HepG2 (cell line): Measurements from ENCODE around the gene TENT5A. TPM values are rescaled to one million over a fixed set of nuclear protein-coding genes. Genes with fewer than 3 reads are reported as not detected.

Source experiments
- CREB1 ChIP-seq, 2 experiments: fragments of 450-650 bp in 1 of 2; IDR thresholded peaks; 2 replicates each; pipeline ENCODE4 v1.6.1; 2016 to 2017; ENCODE audit warnings: control low read depth in 1 of 2, mild to moderate bottlenecking in 1 of 2, missing compliant biosample characterization in 1 of 2, missing genetic modification characterization in 1 of 2
- DNMT1 ChIP-seq: sonication (generic); formaldehyde crosslinking; IDR thresholded peaks from 2 replicates; pipeline ENCODE4 v1.5.1; 2020; ENCODE audit warnings: mild to moderate bottlenecking, missing genetic modification reagents
- FLYWCH1 ChIP-seq: sonication (generic); formaldehyde crosslinking; IDR thresholded peaks from 2 replicates; pipeline ENCODE4 v1.8.1; 2023; ENCODE audit warnings: mild to moderate bottlenecking, missing genetic modification reagents
- KAT7 ChIP-seq: IDR thresholded peaks from 2 replicates; pipeline ENCODE4 v1.6.1; 2018; ENCODE audit warnings: borderline replicate concordance, missing compliant biosample characterization
- MXD4 ChIP-seq: IDR thresholded peaks from 2 replicates; pipeline ENCODE4 v1.6.1; 2016; ENCODE audit warnings: mild to moderate bottlenecking, missing biosample characterization, missing genetic modification reagents
- NKX3-1 ChIP-seq: sonication (generic); formaldehyde crosslinking; IDR thresholded peaks from 2 replicates; pipeline ENCODE4 v1.5.0; 2020; ENCODE audit warnings: missing genetic modification reagents
- ZNF24 ChIP-seq: fragments of 450-650 bp; IDR thresholded peaks from 2 replicates; pipeline ENCODE4 v1.6.1; 2017; ENCODE audit warnings: antibody characterized with exemption, mild to moderate bottlenecking
- ZNF543 ChIP-seq: sonication (generic); formaldehyde crosslinking; IDR thresholded peaks from 2 replicates; pipeline ENCODE4 v1.4.0; 2020; ENCODE audit warnings: mild to moderate bottlenecking, missing genetic modification reagents
- ZNF619 ChIP-seq: sonication (generic); formaldehyde crosslinking; IDR thresholded peaks from 2 replicates; pipeline ENCODE4 v1.4.0; 2020; ENCODE audit warnings: mild to moderate bottlenecking, missing genetic modification reagents
- ZNF83 ChIP-seq: sonication (generic); formaldehyde crosslinking; IDR thresholded peaks from 2 replicates; pipeline ENCODE4 v1.4.0; 2020; ENCODE audit warnings: missing genetic modification reagents, mild to moderate bottlenecking, borderline replicate concordance
- polyA plus RNA-seq, 8 experiments: library from polyadenylated mRNA; depleted of rRNA in 3 of 8; stranded (reverse) in 7 of 8; unstranded in 1 of 8; fragments of >200 nt; fragmentation: Illumina TruSeq in 4 of 8; extraction: Trizol in 4 of 8; gene quantifications; 2 replicates each; pipeline versions ENCODE4 v1.2.1 to v1.2.3, GENCODE V29; 2011 to 2016; ENCODE audit warnings: low read depth in 4 of 8, missing spikeins in 1 of 8, mixed read lengths in 1 of 8; ENCODE audit not compliant: insufficient read depth in 1 of 8
- total RNA-seq, 5 experiments: library from RNA; depleted of rRNA; stranded (reverse); fragments of >200 nt; fragmentation: Illumina TruSeq; extraction: Trizol; gene quantifications; 2 replicates each; pipeline ENCODE4 v1.2.3, GENCODE V29; 2016; ENCODE audit warnings: low read depth in 1 of 5
- TF ChIP-seq, protein P1 (sequence below): sonication (generic); formaldehyde crosslinking; IDR thresholded peaks from 2 replicates; pipeline ENCODE4 v1.8.1; 2023; ENCODE audit warnings: mild to moderate bottlenecking, missing genetic modification reagents
- TF ChIP-seq, protein P2 (sequence below): sonication (generic); formaldehyde crosslinking; IDR thresholded peaks from 2 replicates; pipeline ENCODE4 v1.4.0; 2020; ENCODE audit warnings: missing genetic modification reagents, borderline replicate concordance
- TF ChIP-seq, protein P3 (sequence below): sonication (generic); formaldehyde crosslinking; IDR thresholded peaks from 2 replicates; pipeline ENCODE4 v1.5.1; 2020; ENCODE audit warnings: mild to moderate bottlenecking, missing genetic modification reagents, moderate library complexity
- TF ChIP-seq, protein P4 (sequence below): sonication (generic); formaldehyde crosslinking; IDR thresholded peaks from 2 replicates; pipeline ENCODE4 v1.5.0; 2020; ENCODE audit warnings: mild to moderate bottlenecking, missing genetic modification reagents, moderate library complexity
- TF ChIP-seq, protein P5 (sequence below): sonication (generic); formaldehyde crosslinking; IDR thresholded peaks from 2 replicates; pipeline ENCODE4 v1.8.0; 2022; ENCODE audit warnings: missing genetic modification reagents, low read depth, mild to moderate bottlenecking, borderline replicate concordance

TENT5A gene
- total and polyA plus RNA-seq, 2 of the 13 experiments (the other 11 are each of a cell fraction or from before 2014, with no cell fraction given) = 8.0 to 13.8 TPM

DNA sequence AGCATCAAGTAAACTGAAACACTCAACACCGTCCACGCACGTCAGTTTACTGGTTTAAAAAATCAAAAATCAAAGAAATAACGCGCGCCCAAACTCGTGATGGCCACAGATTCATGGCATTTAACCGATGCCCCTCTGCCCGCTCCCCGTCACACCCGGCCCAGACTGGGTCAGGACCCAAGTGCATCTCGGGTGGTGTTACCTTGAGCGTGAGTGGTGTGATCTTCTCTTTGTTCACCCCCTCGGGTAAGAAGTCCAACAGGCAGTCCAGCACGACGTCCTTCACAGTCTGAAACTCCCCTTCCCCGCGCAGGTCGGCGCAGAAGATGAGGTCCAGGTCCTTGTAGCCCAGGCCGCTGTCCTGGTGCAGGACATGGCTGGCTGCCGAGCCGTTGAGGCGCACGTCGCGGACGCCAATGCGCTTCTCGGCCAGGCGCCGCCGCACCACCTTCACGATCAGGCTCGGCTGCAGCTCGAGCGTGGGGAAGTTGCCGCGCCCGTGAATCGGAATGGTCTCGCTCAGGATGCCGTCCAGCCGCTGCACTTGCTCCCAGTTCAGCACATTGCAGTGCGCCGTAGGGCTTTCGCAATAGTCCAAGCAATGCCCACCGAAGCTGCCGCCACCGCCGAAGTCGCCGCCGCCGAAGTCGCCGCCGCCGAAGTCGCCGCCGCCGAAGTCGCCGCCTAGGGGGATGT lies 945 bp downstream of the TENT5A start (continued):
- TF ChIP-seq, protein P1, sequence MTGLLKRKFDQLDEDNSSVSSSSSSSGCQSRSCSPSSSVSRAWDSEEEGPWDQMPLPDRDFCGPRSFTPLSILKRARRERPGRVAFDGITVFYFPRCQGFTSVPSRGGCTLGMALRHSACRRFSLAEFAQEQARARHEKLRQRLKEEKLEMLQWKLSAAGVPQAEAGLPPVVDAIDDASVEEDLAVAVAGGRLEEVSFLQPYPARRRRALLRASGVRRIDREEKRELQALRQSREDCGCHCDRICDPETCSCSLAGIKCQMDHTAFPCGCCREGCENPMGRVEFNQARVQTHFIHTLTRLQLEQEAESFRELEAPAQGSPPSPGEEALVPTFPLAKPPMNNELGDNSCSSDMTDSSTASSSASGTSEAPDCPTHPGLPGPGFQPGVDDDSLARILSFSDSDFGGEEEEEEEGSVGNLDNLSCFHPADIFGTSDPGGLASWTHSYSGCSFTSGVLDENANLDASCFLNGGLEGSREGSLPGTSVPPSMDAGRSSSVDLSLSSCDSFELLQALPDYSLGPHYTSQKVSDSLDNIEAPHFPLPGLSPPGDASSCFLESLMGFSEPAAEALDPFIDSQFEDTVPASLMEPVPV (CRISPR knock-in tag) = no peak
- TF ChIP-seq, protein P2, sequence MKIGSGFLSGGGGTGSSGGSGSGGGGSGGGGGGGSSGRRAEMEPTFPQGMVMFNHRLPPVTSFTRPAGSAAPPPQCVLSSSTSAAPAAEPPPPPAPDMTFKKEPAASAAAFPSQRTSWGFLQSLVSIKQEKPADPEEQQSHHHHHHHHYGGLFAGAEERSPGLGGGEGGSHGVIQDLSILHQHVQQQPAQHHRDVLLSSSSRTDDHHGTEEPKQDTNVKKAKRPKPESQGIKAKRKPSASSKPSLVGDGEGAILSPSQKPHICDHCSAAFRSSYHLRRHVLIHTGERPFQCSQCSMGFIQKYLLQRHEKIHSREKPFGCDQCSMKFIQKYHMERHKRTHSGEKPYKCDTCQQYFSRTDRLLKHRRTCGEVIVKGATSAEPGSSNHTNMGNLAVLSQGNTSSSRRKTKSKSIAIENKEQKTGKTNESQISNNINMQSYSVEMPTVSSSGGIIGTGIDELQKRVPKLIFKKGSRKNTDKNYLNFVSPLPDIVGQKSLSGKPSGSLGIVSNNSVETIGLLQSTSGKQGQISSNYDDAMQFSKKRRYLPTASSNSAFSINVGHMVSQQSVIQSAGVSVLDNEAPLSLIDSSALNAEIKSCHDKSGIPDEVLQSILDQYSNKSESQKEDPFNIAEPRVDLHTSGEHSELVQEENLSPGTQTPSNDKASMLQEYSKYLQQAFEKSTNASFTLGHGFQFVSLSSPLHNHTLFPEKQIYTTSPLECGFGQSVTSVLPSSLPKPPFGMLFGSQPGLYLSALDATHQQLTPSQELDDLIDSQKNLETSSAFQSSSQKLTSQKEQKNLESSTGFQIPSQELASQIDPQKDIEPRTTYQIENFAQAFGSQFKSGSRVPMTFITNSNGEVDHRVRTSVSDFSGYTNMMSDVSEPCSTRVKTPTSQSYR = no peak
- TF ChIP-seq MXD4 (CRISPR knock-in tag) (peak; percentile 51; the same call in 1 of the 2 replicates), ZNF619 (no peak), NKX3-1 (CRISPR knock-in tag) (no peak), FLYWCH1 (CRISPR knock-in tag) (no peak), KAT7 (CRISPR knock-in tag) (peak; percentile 91; the same call in 1 of the 2 replicates), ZNF83 (CRISPR knock-in tag) (no peak), DNMT1 (peak; percentile 44; the same call in 1 of the 2 replicates), ZNF24 (no peak), ZNF543 (CRISPR knock-in tag) (no peak), CREB1 (IDR thresholded peaks at IDR 0.05) (no peak), CREB1 (CRISPR knock-in tag; IDR thresholded peaks at IDR 0.05) (no peak)
- TF ChIP-seq, protein P3, sequence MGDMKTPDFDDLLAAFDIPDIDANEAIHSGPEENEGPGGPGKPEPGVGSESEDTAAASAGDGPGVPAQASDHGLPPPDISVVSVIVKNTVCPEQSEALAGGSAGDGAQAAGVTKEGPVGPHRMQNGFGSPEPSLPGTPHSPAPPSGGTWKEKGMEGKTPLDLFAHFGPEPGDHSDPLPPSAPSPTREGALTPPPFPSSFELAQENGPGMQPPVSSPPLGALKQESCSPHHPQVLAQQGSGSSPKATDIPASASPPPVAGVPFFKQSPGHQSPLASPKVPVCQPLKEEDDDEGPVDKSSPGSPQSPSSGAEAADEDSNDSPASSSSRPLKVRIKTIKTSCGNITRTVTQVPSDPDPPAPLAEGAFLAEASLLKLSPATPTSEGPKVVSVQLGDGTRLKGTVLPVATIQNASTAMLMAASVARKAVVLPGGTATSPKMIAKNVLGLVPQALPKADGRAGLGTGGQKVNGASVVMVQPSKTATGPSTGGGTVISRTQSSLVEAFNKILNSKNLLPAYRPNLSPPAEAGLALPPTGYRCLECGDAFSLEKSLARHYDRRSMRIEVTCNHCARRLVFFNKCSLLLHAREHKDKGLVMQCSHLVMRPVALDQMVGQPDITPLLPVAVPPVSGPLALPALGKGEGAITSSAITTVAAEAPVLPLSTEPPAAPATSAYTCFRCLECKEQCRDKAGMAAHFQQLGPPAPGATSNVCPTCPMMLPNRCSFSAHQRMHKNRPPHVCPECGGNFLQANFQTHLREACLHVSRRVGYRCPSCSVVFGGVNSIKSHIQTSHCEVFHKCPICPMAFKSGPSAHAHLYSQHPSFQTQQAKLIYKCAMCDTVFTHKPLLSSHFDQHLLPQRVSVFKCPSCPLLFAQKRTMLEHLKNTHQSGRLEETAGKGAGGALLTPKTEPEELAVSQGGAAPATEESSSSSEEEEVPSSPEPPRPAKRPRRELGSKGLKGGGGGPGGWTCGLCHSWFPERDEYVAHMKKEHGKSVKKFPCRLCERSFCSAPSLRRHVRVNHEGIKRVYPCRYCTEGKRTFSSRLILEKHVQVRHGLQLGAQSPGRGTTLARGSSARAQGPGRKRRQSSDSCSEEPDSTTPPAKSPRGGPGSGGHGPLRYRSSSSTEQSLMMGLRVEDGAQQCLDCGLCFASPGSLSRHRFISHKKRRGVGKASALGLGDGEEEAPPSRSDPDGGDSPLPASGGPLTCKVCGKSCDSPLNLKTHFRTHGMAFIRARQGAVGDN = peak; percentile 87; the same call in 1 of the 2 replicates
- TF ChIP-seq, protein P4, sequence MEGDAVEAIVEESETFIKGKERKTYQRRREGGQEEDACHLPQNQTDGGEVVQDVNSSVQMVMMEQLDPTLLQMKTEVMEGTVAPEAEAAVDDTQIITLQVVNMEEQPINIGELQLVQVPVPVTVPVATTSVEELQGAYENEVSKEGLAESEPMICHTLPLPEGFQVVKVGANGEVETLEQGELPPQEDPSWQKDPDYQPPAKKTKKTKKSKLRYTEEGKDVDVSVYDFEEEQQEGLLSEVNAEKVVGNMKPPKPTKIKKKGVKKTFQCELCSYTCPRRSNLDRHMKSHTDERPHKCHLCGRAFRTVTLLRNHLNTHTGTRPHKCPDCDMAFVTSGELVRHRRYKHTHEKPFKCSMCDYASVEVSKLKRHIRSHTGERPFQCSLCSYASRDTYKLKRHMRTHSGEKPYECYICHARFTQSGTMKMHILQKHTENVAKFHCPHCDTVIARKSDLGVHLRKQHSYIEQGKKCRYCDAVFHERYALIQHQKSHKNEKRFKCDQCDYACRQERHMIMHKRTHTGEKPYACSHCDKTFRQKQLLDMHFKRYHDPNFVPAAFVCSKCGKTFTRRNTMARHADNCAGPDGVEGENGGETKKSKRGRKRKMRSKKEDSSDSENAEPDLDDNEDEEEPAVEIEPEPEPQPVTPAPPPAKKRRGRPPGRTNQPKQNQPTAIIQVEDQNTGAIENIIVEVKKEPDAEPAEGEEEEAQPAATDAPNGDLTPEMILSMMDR (CRISPR knock-in tag) = no peak; the same call in 1 of the 2 replicates
- TF ChIP-seq, protein P5, sequence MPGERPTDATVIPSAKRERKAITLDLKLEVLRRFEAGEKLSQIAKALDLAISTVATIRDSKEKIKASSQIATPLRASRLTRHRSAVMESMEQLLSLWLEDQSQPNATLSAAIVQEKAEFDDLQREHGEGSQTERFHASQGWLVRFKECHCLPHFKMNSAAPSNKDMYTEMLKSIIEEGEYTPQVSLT = no peak
